Erythroblast (primary cell): ENCODE results near the gene ANXA5.

Source experiments
- GATA1 ChIP-seq: IDR thresholded peaks from 2 replicates; pipeline ENCODE4 v1.6.1; 2011; ENCODE audit warnings: low read depth, mild to moderate bottlenecking, control low read depth, low read length, moderate library complexity
- POLR2A ChIP-seq: IDR thresholded peaks from 2 replicates; pipeline ENCODE4 v1.6.1; 2011; ENCODE audit warnings: mild to moderate bottlenecking, low read length

DNA sequence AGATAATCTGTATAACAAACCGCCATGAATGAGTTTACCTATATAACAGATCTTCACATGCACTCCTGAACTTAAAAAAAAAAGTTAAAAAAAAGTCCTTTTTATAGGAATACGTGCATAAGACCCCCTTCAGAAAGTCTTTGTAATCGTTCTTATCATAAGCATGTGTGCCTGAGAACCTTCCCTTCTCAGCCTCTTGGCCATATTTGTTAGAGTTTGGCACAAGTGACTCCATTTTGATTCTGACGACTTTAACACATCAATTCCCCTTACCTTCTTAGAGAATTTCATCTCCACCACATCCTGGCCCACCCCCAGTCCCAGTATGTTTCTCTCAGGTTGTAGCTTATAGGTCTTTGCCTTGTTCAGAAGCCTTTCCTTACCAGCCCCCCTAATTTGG lies 16.0 kb upstream of the ANXA5 start:
- TF ChIP-seq POLR2A (no peak), GATA1 (no peak)
